HTERT RPE-1 (cell line): ENCODE results near the gene FAM78A.

Experiments used
- in situ Hi-C: fragments of 300-500 bp; cut with MboI; formaldehyde crosslinking; loops from 4 replicates; pipeline ENCODE4 v1.14.3; 2020; ENCODE audit warnings: low sequenced_read_pairs

FAM78A gene

GRCh38 chr9:131276094-131276888 lies at the start of gene FAM78A:
Gene FAM78A (minus strand): TSS chr9:131276510. CDS start chr9:131276179, 331 bp downstream.
- in situ Hi-C loops: no loop called here

- in situ Hi-C loops: no loop called here
These were observed 48.7 kb upstream of the FAM78A start for GRCh38 chr9:131324736-131325679.

GRCh38 chr9:131323629-131324028 lies 47.3 kb upstream of the FAM78A start:
- in situ Hi-C loops: no loop called here

- in situ Hi-C loops: no loop called here
These were observed 43.8 kb upstream of the FAM78A start for GRCh38 chr9:131320031-131320685.

GRCh38 chr9:131319486-131319885 lies 43.2 kb upstream of the FAM78A start:
- in situ Hi-C loops: no loop called here

GRCh38 chr9:131318231-131319085 lies 42.1 kb upstream of the FAM78A start:
- in situ Hi-C loops: no loop called here

- in situ Hi-C loops: no loop called here
These were observed 36.8 kb upstream of the FAM78A start for GRCh38 chr9:131312822-131313770.

- in situ Hi-C loops: no loop called here
These were observed 35.9 kb upstream of the FAM78A start for GRCh38 chr9:131312246-131312645.

- in situ Hi-C loops: no loop called here
These were observed 34.7 kb upstream of the FAM78A start for GRCh38 chr9:131310833-131311554.

- in situ Hi-C loops: no loop called here
These were observed 33.4 kb upstream of the FAM78A start for GRCh38 chr9:131309530-131310276.

- in situ Hi-C loops: no loop called here
These were observed 32.7 kb upstream of the FAM78A start for GRCh38 chr9:131308906-131309529.

GRCh38 chr9:131308452-131308851 lies 32.1 kb upstream of the FAM78A start:
- in situ Hi-C loops: no loop called here

- in situ Hi-C loops: no loop called here
These were observed 31.7 kb upstream of the FAM78A start for GRCh38 chr9:131307974-131308373.

GRCh38 chr9:131306397-131307004 lies 30.2 kb upstream of the FAM78A start:
- in situ Hi-C loops: no loop called here

GRCh38 chr9:131304676-131305355 lies 28.5 kb upstream of the FAM78A start:
- in situ Hi-C loops: no loop called here
